ENCODE measurements around the gene PRDM16. TPM values are rescaled to one million over a fixed set of nuclear protein-coding genes. Genes with fewer than 3 reads are reported as not detected.

The PRDM16 gene
- total and polyA plus RNA-seq, 2 experiments from 2014 or later = 0.14 to 0.16 TPM

GRCh38 chr1:3181956-3182355 is 113.0 kb downstream of the PRDM16 start (continued):
- TF ChIP-seq, protein P1, sequence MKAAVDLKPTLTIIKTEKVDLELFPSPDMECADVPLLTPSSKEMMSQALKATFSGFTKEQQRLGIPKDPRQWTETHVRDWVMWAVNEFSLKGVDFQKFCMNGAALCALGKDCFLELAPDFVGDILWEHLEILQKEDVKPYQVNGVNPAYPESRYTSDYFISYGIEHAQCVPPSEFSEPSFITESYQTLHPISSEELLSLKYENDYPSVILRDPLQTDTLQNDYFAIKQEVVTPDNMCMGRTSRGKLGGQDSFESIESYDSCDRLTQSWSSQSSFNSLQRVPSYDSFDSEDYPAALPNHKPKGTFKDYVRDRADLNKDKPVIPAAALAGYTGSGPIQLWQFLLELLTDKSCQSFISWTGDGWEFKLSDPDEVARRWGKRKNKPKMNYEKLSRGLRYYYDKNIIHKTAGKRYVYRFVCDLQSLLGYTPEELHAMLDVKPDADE (IDR thresholded peaks at IDR 0.05) = no peak

DNA sequence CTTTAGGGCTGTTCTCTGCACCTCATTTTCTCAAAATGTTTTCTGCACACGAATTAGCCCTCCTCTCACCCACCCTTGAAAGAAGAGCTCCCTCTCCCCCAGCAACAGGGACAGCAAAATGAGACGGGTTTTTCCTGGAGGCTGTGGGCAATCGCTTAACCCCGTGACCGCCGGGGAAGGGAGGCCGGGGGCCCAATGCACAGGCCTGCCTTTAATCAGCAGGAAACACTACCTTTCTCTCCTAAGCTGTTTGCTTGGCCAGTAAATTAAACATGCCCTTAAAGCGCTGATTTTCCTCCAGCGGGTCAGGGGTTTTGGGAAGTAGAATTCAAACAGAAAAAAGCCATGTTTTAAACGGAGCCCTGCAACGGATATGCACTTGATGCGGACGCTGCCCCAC is 114.4 kb downstream of the PRDM16 start:
- DNase-seq (ENCODE audit: low spot score) = no peak
- H3K27me3 Mint-ChIP-seq (ENCODE audit: insufficient read depth, low read depth, poor library complexity) = peaks cover 8% of the 10 kb centered on the region
- peaks cover 9% of the 10 kb centered on the region; the same call in 1 of the 2 replicates for H3F3A ChIP-seq (replicated peaks; ENCODE audit: low read depth)
- H2AFZ ChIP-seq = no peak overlapping the region
- H3K27ac ChIP-seq (ENCODE audit: low read depth) = no peak overlapping the region
- no peaks in the 10 kb centered on the region for H3K4me1 ChIP-seq (ENCODE audit: insufficient read depth)
- no peak for ATAC-seq
- H3K27me3 ChIP-seq (ENCODE audit: insufficient read depth) = no peaks in the 10 kb centered on the region
- H3K36me3 ChIP-seq (ENCODE audit: insufficient read depth) = no peaks in the 10 kb centered on the region
- no peak overlapping the region for H3K4me2 ChIP-seq
- no peaks in the 10 kb centered on the region for H4K20me1 ChIP-seq (replicated peaks; ENCODE audit: insufficient read depth)
- H3K9me2 ChIP-seq (ENCODE audit: insufficient read depth) = no peaks in the 10 kb centered on the region
- H3K27ac Mint-ChIP-seq = no peak overlapping the region
- no peak overlapping the region for H3K4me3 Mint-ChIP-seq
- no peaks in the 10 kb centered on the region; the same call in 1 of the 3 replicates for H3K36me3 Mint-ChIP-seq (ENCODE audit: low read depth)
- no peaks in the 10 kb centered on the region; the same call in 2 of the 3 replicates for H3K4me1 Mint-ChIP-seq
- H3K79me2 ChIP-seq (replicated peaks; ENCODE audit: insufficient read depth) = no peaks in the 10 kb centered on the region
- H3K4me3 ChIP-seq = no peak overlapping the region
- peaks cover 3% of the 10 kb centered on the region; the same call in 2 of the 3 replicates for H3K9me3 Mint-ChIP-seq
- TF ChIP-seq, protein P2, sequence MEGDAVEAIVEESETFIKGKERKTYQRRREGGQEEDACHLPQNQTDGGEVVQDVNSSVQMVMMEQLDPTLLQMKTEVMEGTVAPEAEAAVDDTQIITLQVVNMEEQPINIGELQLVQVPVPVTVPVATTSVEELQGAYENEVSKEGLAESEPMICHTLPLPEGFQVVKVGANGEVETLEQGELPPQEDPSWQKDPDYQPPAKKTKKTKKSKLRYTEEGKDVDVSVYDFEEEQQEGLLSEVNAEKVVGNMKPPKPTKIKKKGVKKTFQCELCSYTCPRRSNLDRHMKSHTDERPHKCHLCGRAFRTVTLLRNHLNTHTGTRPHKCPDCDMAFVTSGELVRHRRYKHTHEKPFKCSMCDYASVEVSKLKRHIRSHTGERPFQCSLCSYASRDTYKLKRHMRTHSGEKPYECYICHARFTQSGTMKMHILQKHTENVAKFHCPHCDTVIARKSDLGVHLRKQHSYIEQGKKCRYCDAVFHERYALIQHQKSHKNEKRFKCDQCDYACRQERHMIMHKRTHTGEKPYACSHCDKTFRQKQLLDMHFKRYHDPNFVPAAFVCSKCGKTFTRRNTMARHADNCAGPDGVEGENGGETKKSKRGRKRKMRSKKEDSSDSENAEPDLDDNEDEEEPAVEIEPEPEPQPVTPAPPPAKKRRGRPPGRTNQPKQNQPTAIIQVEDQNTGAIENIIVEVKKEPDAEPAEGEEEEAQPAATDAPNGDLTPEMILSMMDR (conservative IDR thresholded peaks at IDR 0.05; ENCODE audit: low read depth in 2 of 2) = no peak
- TF ChIP-seq STAT1 (IDR thresholded peaks at IDR 0.05; ENCODE audit: unreplicated experiment) (no peak), REST (IDR thresholded peaks at IDR 0.05; ENCODE audit: unreplicated experiment) (no peak), POLR2AphosphoS5 (IDR thresholded peaks at IDR 0.05; ENCODE audit: low read depth) (no peak), ZNF462 (CRISPR knock-in tag; IDR thresholded peaks at IDR 0.05) (no peak), EZH2 (IDR thresholded peaks at IDR 0.05; ENCODE audit: low read depth, unreplicated experiment) (no peak), ZNF331 (CRISPR knock-in tag; IDR thresholded peaks at IDR 0.05; ENCODE audit: low read depth) (no peak), ZNF114 (CRISPR knock-in tag; IDR thresholded peaks at IDR 0.05) (no peak), EZH2phosphoT487 (IDR thresholded peaks at IDR 0.05; ENCODE audit: unreplicated experiment) (no peak), CREB1 (CRISPR knock-in tag; IDR thresholded peaks at IDR 0.05; ENCODE audit: low read depth) (no peak), NANOG (IDR thresholded peaks at IDR 0.05; ENCODE audit: borderline replicate concordance) (no peak)
- TF ChIP-seq, protein P1 (IDR thresholded peaks at IDR 0.05) = no peak

Data from GM23338 (cell line).